ENCODE data around the gene FIS1.

- TF ChIP-seq CTCF (IDR thresholded peaks at IDR 0.05; ENCODE audit: poor library complexity, severe bottlenecking) = no peak
- TF ChIP-seq RAD21 (conservative IDR thresholded peaks at IDR 0.05) = no peak
Observed at GRCh38 chr7:101248276-101248675, 3.4 kb upstream of the FIS1 start.
